Nephron (organoid): ENCODE results near the gene KCNQ1.

Experiments used
- H3K27ac Mint-ChIP-seq, 3 experiments: 2 replicates each; pipeline ENCODE4 v1.8.0; 2020; ENCODE audit warnings: mixed read lengths in 3 of 3, mild to moderate bottlenecking in 2 of 3, moderate library complexity in 1 of 3
- H3K27me3 Mint-ChIP-seq: 2 replicates; pipeline ENCODE4 v1.8.0; 2021; ENCODE audit warnings: low read depth, mild to moderate bottlenecking, moderate library complexity, mixed read lengths
- H3K36me3 Mint-ChIP-seq: 2 replicates; pipeline ENCODE4 v1.8.0; 2020; ENCODE audit warnings: low read depth, mixed read lengths
- H3K4me1 Mint-ChIP-seq: 2 replicates; pipeline ENCODE4 v1.8.0; 2020; ENCODE audit warnings: mixed read lengths
- H3K4me3 Mint-ChIP-seq, 3 experiments: 2 replicates each; pipeline ENCODE4 v1.8.0; 2020; ENCODE audit warnings: mild to moderate bottlenecking in 3 of 3, mixed read lengths in 3 of 3, moderate library complexity in 2 of 3
- H3K9me3 Mint-ChIP-seq: 2 replicates; pipeline ENCODE4 v1.8.0; 2020; ENCODE audit warnings: mixed read lengths
- TF ChIP-seq, protein P1 (sequence below), 3 experiments: fragments of 200-600 bp; sonication (generic); IDR thresholded peaks; one replicate each; pipeline ENCODE4 v1.5.0; 2021; ENCODE audit warnings: antibody characterized with exemption in 3 of 3; ENCODE audit not compliant: unreplicated experiment in 3 of 3

KCNQ1 gene

DNA sequence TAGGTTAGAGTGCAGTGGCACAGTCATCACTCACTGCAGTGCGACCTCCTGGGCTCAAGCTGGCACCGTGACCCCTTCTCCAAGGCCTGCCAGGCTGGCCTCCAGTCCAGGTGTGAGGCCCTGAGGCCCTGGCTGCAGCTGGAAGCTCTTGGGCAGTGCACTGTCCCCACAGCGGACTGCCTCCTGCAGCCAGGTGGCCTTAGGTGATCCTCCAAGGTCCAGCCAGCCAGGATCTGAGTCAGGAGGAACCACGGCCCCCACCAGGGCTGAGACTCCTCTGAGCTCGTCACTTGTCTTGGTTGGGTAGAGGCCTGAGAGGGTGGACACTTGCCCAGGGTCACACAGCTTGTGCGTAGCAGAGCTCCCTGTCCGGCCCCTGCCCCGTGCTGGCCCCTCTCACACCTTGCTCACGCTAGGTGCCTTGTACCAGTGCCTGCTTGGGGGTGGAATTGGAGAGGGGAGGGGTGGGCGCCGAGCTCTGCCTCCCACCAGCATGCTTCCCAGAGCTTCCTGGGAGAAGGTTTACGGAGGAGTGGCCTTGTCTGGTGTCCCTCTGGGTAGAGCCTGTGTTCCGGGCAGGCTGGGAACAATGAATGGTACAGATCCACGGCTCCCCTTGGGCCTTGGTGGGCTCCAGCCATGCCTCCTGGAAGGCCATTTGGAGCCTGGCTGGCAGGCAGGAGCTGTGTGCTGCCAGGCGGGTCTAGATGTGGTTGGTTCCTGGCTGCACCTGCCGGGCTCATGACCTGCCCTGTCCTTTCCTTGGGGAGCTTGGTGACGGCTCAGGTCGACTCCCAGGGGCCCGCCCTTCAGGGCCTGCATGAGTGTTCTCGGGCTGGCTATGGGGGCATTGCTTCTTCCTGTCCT, 20.6 kb downstream of the KCNQ1 start:
- H3K4me3 Mint-ChIP-seq: no peak overlapping the region
- H3K27me3 Mint-ChIP-seq: peaks cover 37% of the 10 kb centered on the region
- H3K36me3 Mint-ChIP-seq: no peaks in the 10 kb centered on the region
- H3K27ac Mint-ChIP-seq: no peak overlapping the region
- TF ChIP-seq, protein P1, sequence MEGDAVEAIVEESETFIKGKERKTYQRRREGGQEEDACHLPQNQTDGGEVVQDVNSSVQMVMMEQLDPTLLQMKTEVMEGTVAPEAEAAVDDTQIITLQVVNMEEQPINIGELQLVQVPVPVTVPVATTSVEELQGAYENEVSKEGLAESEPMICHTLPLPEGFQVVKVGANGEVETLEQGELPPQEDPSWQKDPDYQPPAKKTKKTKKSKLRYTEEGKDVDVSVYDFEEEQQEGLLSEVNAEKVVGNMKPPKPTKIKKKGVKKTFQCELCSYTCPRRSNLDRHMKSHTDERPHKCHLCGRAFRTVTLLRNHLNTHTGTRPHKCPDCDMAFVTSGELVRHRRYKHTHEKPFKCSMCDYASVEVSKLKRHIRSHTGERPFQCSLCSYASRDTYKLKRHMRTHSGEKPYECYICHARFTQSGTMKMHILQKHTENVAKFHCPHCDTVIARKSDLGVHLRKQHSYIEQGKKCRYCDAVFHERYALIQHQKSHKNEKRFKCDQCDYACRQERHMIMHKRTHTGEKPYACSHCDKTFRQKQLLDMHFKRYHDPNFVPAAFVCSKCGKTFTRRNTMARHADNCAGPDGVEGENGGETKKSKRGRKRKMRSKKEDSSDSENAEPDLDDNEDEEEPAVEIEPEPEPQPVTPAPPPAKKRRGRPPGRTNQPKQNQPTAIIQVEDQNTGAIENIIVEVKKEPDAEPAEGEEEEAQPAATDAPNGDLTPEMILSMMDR (IDR thresholded peaks at IDR 0.05; ENCODE audit: unreplicated experiment in 3 of 3): no peak
- H3K4me1 Mint-ChIP-seq: peaks cover 21% of the 10 kb centered on the region
- no peaks in the 10 kb centered on the region for H3K9me3 Mint-ChIP-seq

DNA sequence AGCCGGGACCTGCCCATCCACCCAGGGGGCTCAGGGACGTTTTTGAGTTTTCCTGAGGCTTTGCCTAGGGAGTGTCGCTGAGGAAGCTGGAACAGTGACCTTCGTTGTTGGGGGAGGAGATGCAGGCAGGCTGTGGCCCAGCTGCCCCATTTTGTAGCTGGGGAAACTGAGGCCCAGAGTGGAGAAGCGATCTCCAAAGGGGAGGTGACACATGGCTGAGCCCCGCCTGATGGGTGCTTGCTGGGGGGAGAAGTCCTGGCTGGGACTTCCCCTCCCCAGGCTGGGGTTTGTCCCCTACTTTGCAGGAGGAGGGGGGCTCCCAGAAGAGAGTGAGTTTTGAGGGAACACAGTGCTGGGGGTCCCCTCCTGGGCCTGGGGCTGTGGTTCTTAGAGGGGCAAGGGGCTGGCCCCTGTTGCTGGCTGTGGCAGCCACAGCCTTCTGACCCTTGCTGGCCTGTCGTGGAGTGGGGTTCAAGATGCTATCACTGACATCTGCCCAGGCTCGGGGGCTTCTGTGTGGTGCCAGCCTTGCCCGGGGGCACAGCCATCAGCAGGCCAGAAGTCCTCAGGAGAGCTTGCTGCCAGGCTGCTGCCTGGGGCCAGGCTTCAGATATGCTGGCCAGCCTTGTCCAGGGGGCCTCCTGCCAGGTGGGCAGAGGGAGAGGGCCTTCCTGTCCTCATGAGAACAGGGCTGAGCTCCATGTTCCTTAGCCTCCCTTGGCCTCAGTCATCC, 21.4 kb downstream of the KCNQ1 start:
- Mint-ChIP-seq H3K36me3 (no peaks in the 10 kb centered on the region), H3K9me3 (no peaks in the 10 kb centered on the region), H3K4me1 (peaks cover 16% of the 10 kb centered on the region), H3K27me3 (peaks cover 38% of the 10 kb centered on the region), H3K4me3 (no peak overlapping the region), H3K27ac (no peak overlapping the region)
- TF ChIP-seq, protein P1 (IDR thresholded peaks at IDR 0.05; ENCODE audit: unreplicated experiment in 3 of 3): no peak

DNA sequence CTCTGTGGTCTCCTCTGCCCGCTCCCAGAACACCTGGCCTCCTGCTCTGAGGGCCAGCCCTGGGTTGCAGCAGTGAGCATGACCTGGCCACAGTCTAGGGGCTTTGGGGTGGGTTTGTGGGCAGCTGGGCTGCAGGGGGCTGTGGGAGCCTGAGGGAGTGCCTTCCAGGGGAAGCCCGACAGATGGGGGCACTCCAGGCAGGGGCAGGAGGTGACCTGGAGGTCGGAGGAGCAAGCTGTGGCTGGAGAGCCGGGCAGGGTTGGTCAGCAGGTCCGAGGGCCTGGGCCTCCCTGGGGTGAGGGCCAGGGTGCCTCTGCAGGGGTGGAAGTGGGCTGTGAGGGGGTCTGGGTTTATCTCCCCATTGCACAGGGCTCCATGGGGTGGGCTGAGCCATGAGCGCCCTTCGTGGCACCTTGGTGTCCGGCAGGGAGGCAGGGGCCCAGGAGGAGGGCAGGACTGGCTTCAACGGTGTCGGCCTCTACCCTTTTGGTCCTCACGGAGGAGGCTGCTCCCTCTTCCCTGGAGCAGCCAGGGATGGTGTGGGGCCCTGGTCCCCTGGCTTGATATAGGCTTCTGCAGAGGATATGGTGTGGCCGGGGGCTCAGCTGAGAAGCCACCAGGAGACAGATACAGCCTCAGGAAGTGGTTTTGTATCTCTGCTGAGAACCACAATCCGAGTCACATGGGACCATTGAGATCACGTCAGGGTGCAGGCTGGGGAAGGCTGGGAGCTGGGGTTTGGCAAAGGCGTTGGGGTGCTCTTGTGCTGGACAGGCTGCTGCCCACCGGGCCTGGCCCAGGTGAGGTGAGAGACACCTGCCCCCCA, 22.3 kb downstream of the KCNQ1 start:
- Mint-ChIP-seq H3K36me3 (no peaks in the 10 kb centered on the region), H3K9me3 (no peaks in the 10 kb centered on the region), H3K27me3 (peaks cover 38% of the 10 kb centered on the region), H3K27ac (no peak overlapping the region), H3K4me1 (peaks cover 18% of the 10 kb centered on the region), H3K4me3 (no peak overlapping the region)
- TF ChIP-seq, protein P1 (IDR thresholded peaks at IDR 0.05; ENCODE audit: unreplicated experiment in 3 of 3): no peak

DNA sequence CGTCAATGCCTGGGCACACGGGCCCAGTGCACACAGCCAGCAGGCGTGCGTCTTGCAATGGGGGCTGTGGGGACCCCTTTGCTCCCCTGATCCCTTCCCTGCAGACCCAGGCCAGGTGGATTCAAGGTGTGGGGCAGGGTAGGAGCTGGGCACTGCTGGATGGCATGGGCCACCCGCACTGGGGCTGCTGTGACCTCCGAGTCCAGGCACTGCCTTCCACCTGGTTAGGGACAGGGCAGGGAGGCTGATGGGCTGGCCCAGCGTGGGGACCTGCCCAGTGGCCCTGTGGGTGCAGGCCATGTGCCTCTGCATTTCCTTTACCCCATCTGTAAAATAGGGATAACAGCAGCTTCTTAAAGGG, 22.9 kb downstream of the KCNQ1 start:
- Mint-ChIP-seq H3K4me1 (peaks cover 18% of the 10 kb centered on the region), H3K27ac (no peak overlapping the region), H3K4me3 (no peak overlapping the region), H3K36me3 (no peaks in the 10 kb centered on the region), H3K9me3 (no peaks in the 10 kb centered on the region), H3K27me3 (peaks cover 38% of the 10 kb centered on the region)
- TF ChIP-seq, protein P1 (IDR thresholded peaks at IDR 0.05; ENCODE audit: unreplicated experiment in 3 of 3): no peak

DNA sequence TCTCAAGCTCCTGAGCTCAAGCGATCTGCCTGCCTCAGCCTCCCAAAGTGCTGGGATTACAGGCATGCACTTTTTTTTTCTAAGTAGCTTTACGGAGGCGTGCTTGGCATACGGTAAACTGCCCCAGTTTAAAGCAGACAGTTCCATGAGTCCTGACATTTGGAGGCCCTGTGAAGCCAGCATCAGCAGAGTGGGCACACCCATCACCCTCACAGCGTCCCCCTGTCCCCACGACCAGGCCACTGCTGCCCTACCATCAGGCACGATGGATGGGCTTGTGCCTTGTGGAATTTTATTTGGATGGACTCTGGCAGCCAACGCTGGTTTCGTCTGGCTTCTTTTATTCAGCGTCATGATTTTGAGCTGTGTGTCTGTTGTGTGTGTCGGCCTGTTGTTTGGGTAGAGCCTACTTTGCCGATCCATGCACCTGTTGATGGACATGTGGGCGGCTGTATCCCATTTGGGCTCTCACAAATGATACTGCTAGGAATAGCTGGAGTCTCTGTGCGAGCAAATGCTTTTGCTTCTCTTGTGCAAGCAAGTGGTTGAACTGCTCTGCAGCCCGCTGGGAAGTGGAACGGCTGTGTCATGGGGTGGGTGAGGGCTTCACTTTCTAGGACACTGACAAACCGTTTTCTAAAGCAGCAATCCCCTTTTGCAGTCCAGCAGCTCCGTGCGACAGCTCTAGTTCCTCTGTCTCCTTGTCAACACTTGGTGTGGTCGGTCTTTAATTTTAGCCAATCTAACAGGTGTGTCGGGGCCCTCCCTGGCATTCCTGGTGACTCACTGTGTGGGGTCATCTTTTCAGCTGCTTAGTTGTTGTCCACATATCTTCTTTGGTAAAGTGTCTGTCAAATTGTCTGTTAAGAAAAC, 23.8 kb downstream of the KCNQ1 start:
- H3K4me1 Mint-ChIP-seq: peaks cover 18% of the 10 kb centered on the region
- H3K9me3 Mint-ChIP-seq: no peaks in the 10 kb centered on the region
- H3K27me3 Mint-ChIP-seq: peaks cover 38% of the 10 kb centered on the region
- peak overlapping the region in 1 of 3 experiments; percentile 44 for H3K4me3 Mint-ChIP-seq
- H3K36me3 Mint-ChIP-seq: no peaks in the 10 kb centered on the region
- H3K27ac Mint-ChIP-seq: peak overlapping the region in 2 of 3 experiments; percentile 31 to 44
- TF ChIP-seq, protein P1 (IDR thresholded peaks at IDR 0.05; ENCODE audit: unreplicated experiment in 3 of 3): no peak
